SK-N-MC (cell line): ENCODE results near the gene FGA.

Source experiments
- EZH2 ChIP-seq: fragments of 200-600 bp; sonication (generic); IDR thresholded peaks from one replicate; pipeline ENCODE4 v1.6.1; 2017; ENCODE audit warnings: antibody characterized with exemption
- FOXP2 ChIP-seq: optimal IDR thresholded peaks from 2 replicates; pipeline ENCODE3; 2011; ENCODE audit warnings: mild to moderate bottlenecking, moderate library complexity; ENCODE audit not compliant: insufficient read depth; ENCODE audit errors: extremely low read length, control extremely low read depth
- POLR2AphosphoS5 ChIP-seq: IDR thresholded peaks from 2 replicates; pipeline ENCODE4 v1.6.1; 2012; ENCODE audit warnings: mild to moderate bottlenecking, low read depth, low read length, borderline replicate concordance

DNA sequence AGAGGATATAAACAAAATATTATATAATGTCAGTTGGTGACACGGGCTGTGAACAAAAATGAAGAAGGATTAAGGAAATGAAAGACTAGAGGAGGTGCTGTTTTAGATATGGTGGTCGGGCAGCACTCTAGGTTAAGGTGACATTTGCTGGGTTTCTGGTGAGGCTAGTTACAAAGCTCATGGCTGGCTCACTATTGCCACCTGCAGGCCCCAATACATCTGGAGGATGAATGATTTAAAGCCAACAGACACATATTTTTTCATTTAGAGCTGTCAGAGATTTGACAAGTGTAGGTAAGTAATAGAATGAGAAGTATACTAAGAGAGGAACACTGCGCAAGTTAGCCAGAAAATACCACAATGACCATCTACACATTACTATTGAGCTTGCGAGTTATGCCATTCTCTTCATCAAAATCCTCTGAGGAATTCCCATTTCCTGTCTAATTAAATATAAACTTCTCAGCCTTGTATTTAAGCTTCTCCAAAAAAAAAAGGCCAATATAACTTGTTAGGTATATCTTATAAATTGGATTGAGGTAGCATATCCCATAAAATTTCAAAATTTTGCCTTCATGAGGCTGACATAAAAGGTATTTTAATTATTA lies 28.3 kb upstream of the FGA start:
- no peak for TF ChIP-seq EZH2
- TF ChIP-seq FOXP2, result no peak
- TF ChIP-seq POLR2AphosphoS5, result no peak
